ENCODE measurements around the gene TBPL2.
"Not testable (repeated sequence)": the region's sequence is repeated elsewhere in the genome, so short reads cannot be mapped to it uniquely, and the experiment has no call there.

TBPL2 gene

DNA sequence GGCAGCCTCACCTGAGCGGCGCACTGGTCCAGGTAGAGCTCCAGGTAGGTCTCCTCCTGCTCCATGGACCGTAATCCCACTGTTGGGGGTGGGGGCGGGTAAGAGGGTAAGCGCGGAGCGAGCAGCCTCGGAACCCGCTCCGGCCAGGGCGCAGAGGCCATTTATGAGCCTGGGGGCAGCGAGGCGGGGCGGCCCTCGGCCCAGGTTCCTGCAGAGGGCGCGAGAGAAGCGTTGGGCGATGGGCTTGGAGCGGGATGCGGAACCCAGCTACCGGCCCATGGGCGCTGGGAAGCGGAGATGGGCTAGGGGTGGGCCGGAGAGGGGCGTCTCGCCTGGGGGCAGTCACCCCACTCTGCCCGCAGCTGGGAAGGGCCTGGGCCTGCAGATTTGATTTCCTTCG is at the start of gene TBPL2:
Gene TBPL2 (minus strand): TSS at position 232 of the 400 bp plus-strand sequence. CDS start 167 bp downstream, at position 65.
- in situ Hi-C loops (cut with MboI; ENCODE audit: low sequenced_read_pairs) = no loop called here

- in situ Hi-C loops (cut with MboI; ENCODE audit: low sequenced_read_pairs) = no loop called here
Measured at GRCh38 chr14:55488204-55488603, 47.8 kb upstream of the TBPL2 start.

DNA sequence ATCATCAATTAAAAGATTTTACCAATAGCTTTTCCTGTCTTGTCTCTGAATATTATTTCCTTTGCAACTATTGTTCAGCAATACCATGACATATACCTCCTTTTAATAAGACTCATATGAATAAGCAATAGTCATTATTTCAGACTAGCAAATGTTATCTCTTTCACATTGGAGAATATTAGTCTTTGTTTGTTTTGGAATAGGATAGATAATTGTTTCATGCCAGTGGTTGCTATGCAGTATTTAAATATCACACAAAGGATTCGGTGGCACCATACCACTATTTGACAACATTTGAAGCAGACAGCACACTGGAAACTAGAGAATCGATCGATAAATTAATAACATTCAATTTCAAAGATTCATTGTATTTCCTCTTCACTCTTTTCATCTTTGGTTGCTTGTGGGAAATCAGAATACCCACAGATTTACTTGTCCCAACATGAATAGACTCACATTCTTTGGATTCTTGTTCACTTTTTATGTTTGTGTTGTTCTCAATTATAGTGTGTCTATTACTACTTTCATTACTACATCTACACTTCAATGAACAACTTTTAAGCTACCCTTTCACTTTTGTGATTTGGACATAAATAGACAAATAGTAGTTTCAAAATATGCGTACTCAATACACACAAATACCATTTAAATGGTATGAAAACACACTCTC is 42.7 kb upstream of the TBPL2 start:
- in situ Hi-C loops (cut with MboI; ENCODE audit: low sequenced_read_pairs) = no loop called here

GRCh38 chr14:55481769-55482168 is 41.4 kb upstream of the TBPL2 start:
- in situ Hi-C loops (cut with MboI; ENCODE audit: low sequenced_read_pairs) = no loop called here

- in situ Hi-C loops (cut with MboI; ENCODE audit: low sequenced_read_pairs) = no loop called here
Measured at GRCh38 chr14:55477680-55478079, 37.3 kb upstream of the TBPL2 start.

DNA sequence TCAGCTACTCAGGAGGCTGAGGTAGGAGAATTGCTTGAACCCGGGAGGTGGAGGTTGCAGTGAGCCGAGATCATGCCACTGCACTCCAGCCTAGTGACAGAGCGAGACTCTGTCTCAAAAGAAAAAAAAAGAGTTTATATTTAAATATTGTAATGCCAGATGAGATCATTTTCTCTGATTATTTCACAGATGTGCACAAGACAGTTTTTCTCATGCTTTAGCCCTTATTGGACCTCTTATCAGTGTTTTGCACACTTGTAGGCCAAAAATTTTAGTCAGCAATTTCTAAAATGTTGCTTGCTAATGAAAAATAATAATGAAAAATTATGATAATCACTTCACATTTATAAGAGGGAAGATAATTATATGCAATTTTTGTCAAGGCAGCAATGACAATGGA is 36.0 kb upstream of the TBPL2 start:
- in situ Hi-C loops (cut with MboI; ENCODE audit: low sequenced_read_pairs) = not testable (repeated sequence)

DNA sequence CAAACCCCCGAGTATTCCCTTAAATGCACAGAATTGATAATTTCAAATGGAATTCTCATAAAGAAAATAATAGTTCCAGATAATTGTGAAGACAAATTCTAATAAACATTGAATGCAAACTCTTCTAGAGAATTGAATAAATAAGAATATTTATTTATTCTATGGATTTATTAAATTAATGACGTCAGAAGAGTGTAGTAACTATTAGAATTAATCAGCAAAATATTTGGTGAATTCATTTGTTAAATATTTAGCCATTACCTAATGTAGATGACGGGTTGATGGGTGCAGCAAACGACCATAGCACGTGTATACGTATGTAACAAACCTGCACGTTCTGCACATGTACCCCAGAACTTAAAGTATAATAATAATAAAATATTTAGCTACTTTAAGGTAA is 33.4 kb upstream of the TBPL2 start:
- in situ Hi-C loops (cut with MboI; ENCODE audit: low sequenced_read_pairs) = no loop called here

DNA sequence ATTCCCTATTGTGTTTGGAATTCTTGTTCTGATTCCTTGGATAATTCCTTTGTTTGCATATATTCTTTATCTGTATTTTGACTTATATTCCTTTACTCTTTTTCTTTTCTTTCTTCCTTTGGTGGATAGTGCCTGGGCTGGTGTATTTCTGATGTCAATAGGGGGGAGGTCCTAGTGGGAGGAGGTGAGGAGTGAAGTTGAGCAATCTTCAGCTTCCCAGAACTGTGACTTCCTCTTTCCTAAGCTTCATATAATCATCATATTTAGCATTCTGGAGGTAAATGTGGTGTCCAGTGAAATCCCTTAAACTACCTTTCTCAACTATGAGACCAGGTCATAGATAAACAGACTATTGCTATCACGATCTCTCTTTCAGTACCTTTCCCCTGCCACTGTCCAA is 29.6 kb upstream of the TBPL2 start:
- in situ Hi-C loops (cut with MboI; ENCODE audit: low sequenced_read_pairs) = no loop called here

DNA sequence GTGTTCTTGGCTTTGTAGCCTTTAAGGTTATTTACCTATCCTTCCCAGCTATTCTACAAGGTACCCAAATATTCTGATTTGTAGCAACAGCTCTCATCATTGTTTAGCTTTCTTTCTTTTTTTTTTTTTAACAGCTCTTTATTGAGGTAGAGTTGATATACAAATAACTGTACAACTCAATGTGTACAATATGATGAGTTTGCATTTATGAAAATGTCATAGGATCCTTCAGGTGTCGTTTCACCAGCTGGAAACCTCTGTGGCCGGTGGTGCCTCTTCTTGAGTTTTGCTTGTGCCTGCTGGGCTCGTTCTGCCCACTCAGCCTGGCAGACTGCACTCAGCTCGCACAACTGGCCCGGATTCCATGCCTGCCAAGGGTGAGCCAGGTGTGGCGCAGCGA is 26.9 kb upstream of the TBPL2 start:
- in situ Hi-C loops (cut with MboI; ENCODE audit: low sequenced_read_pairs) = no loop called here

DNA sequence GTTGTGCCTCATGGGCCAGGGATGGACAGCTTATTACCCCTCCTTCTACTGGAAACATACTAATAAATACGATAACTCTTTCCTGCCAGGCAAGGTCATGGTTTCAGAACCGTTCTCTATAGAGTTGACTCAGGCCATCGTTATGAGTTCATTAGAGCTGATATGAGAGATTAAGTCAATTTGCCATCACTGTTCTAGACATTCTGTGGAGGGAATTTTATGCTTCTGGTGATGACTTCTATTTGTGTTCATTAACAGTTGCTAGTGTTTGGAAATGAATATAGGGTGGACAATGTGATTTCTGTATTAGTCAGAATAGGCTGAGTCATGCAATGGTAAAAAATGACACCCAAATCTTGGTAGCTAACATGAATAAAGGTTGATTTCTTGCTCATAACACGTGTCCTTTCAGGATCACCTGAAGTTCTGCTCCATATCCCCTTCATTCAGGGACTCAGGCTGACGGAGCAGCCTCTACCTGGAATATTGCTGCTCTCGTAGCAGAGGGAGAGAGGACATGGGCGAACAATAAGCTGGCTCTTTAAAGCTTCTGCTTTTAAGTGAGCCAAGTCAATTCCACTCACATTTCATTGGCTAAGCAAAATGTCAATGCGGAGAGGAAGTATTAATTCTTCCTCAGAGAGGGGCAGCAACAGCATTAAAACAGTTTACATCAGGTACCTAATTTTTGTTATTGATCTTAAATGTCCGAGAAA is 18.5 kb upstream of the TBPL2 start:
- in situ Hi-C loops (cut with MboI; ENCODE audit: low sequenced_read_pairs) = no loop called here

DNA sequence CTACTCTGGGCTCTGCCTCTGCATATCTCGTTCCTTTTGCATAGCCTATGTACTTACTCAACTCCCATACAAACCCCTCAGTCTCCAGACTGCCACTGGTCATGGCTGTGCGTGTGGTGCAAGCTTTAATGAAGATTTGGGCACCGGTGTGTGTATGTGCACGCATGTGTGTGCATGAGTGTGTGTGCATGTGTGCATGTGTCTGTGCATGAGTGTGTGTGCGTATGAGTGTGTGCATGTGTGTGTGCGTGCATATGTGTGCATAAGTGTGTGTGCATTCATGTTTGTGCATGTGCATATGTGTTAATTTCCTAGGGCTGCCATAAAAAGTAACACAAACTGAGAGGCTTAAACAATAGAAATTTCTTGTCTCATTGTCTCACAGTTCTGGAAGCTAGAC is 17.1 kb upstream of the TBPL2 start:
- in situ Hi-C loops (cut with MboI; ENCODE audit: low sequenced_read_pairs) = no loop called here

- in situ Hi-C loops (cut with MboI; ENCODE audit: low sequenced_read_pairs) = not testable (repeated sequence)
Measured at GRCh38 chr14:55456411-55456810, 16.0 kb upstream of the TBPL2 start.

GRCh38 chr14:55454264-55455002 is 14.0 kb upstream of the TBPL2 start:
- in situ Hi-C loops (cut with MboI; ENCODE audit: low sequenced_read_pairs) = no loop called here

GRCh38 chr14:55451950-55452349 is 11.5 kb upstream of the TBPL2 start:
- in situ Hi-C loops (cut with MboI; ENCODE audit: low sequenced_read_pairs) = no loop called here

DNA sequence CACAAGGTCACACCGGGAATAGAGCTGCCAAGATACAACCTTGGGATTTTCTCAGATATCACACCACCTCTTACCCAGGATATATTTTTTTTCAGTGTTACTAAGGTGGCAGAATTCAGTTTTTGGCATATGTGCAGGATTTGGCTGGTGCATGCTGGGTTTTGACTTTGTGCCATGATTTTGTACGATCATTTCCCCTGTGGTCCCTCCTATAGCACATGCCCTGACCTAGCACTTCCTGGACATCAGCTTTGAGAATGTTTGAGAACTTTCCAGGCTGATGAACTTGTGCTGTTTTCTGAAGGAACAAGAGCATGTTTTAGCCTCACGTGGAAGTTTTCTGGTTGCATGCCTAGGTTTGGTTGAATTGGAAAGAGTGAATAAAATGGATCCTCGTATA is 11.0 kb upstream of the TBPL2 start:
- in situ Hi-C loops (cut with MboI; ENCODE audit: low sequenced_read_pairs) = no loop called here

GRCh38 chr14:55450987-55451386 is 10.6 kb upstream of the TBPL2 start:
- in situ Hi-C loops (cut with MboI; ENCODE audit: low sequenced_read_pairs) = no loop called here

DNA sequence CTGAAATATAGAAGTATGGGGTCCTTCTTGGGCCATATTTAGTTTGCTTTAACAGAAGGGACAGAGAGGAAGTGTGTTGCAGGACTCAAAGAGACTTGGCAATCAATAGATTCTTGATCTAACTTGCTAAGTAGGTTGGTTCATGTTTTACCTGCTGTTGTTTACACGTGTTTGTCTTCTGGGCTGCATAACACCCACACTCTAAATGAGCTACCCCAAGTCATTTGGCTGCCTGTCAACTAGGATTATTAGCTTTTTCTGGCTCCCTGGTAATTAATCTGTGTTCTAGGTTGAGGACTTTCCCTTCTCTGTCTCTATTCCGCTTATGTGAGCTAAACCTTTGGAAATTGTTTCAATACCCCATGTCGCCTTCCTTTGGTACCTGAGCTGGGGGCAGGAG is 10.1 kb upstream of the TBPL2 start:
- in situ Hi-C loops (cut with MboI; ENCODE audit: low sequenced_read_pairs) = no loop called here

GRCh38 chr14:55450124-55450523 is 9.7 kb upstream of the TBPL2 start:
- in situ Hi-C loops (cut with MboI; ENCODE audit: low sequenced_read_pairs) = no loop called here

DNA sequence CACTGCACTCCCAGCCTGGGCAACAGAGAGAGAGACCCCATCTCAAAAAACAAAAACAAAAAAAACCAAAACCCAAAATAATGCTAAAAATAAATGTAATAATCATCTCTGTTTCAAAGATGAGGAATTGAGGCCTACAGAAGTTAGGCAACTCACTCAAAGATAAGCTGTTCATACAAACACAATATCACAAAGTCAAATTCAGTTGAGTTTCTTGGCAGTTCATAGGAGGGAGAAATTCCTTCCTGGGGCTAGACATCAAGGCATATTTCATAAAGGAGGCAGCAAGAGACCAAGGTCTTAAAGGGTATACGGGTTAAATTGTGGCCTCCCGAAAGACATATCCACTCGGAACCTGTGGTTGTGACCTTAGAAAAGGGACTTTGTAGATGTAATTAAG is 8.7 kb upstream of the TBPL2 start:
- in situ Hi-C loops (cut with MboI; ENCODE audit: low sequenced_read_pairs) = no loop called here

- in situ Hi-C loops (cut with MboI; ENCODE audit: low sequenced_read_pairs) = no loop called here
Measured at GRCh38 chr14:55448141-55448614, 7.8 kb upstream of the TBPL2 start.

GRCh38 chr14:55446833-55447232 is 6.4 kb upstream of the TBPL2 start:
- in situ Hi-C loops (cut with MboI; ENCODE audit: low sequenced_read_pairs) = no loop called here
